OCI-LY7 (cell line): ENCODE data around the gene ABL1. TPM values are rescaled to one million over a fixed set of nuclear protein-coding genes. Genes with fewer than 3 reads are reported as not detected.

Source experiments
- BruUV-seq: library from RNA; stranded (reverse); fragments of 400-500 nt; replicated peaks from 2 replicates; lab custom pipeline; 2021; lab: Mats Ljungman, UMichigan
- CTCF ChIA-PET: fragments of 300-600 bp; sonication (Branson Sonifier 250); formaldehyde crosslinking; loops from one replicate; lab custom pipeline; 2022; ENCODE audit warnings: antibody characterized with exemption; ENCODE audit not compliant: unreplicated experiment; lab: Charles Lee
- POLR2A ChIA-PET: fragments of 300-600 bp; sonication (Branson Sonifier 250); formaldehyde crosslinking; loops from one replicate; lab custom pipeline; 2022; ENCODE audit warnings: antibody characterized with exemption; lab: Charles Lee
- DNase-seq: peaks from one replicate; pipeline ENCODE4 v3.0.0-alpha.2; 2015; ENCODE audit warnings: low spot score
- H2AFZ ChIP-seq: fragments of 200-600 bp; sonication (generic), shearing (Covaris generic); 2 replicates; pipeline ENCODE4 v1.6.1; 2014; ENCODE audit warnings: mild to moderate bottlenecking, antibody characterized with exemption, low read length, moderate library complexity
- H3K27ac ChIP-seq: fragments of 200-600 bp; sonication (generic); 2 replicates; pipeline ENCODE4 v1.5.1; 2014; ENCODE audit warnings: mixed run types, low read depth, mild to moderate bottlenecking, moderate library complexity, low read length, inconsistent platforms; ENCODE audit not compliant: poor library complexity, severe bottlenecking
- H3K36me3 ChIP-seq: fragments of 200-600 bp; sonication (generic); 2 replicates; pipeline ENCODE4 v1.6.1; 2014; ENCODE audit warnings: mild to moderate bottlenecking, antibody characterized with exemption, low read length, moderate library complexity, mixed read lengths; ENCODE audit not compliant: insufficient read depth
- H3K4me1 ChIP-seq: fragments of 200-600 bp; sonication (generic); 2 replicates; pipeline ENCODE4 v1.5.1; 2014; ENCODE audit warnings: mild to moderate bottlenecking, low read length; ENCODE audit not compliant: insufficient read depth, poor library complexity, severe bottlenecking
- H3K4me2 ChIP-seq: fragments of 200-600 bp; sonication (generic); 2 replicates; pipeline ENCODE4 v1.6.1; 2014; ENCODE audit warnings: mild to moderate bottlenecking, low read length
- H3K4me3 ChIP-seq: fragments of 200-600 bp; sonication (generic); 2 replicates; pipeline ENCODE4 v1.5.1; 2014; ENCODE audit warnings: mild to moderate bottlenecking, low read depth, low read length; ENCODE audit not compliant: poor library complexity, severe bottlenecking
- H3K79me2 ChIP-seq: fragments of 200-600 bp; sonication (generic); 2 replicates; pipeline ENCODE4 v1.6.1; 2016; ENCODE audit warnings: low read depth, mild to moderate bottlenecking, low read length, moderate library complexity, mixed read lengths; ENCODE audit not compliant: insufficient read depth
- H3K9me2 ChIP-seq: fragments of 200-600 bp; sonication (generic); 2 replicates; pipeline ENCODE4 v1.6.1; 2016; ENCODE audit warnings: mild to moderate bottlenecking, low read length, mixed read lengths; ENCODE audit not compliant: insufficient read depth
- H3K9me3 ChIP-seq: fragments of 200-600 bp; sonication (generic); 2 replicates; pipeline ENCODE4 v1.6.1; 2014; ENCODE audit warnings: mild to moderate bottlenecking, mixed run types, low read length, mixed read lengths
- H4K20me1 ChIP-seq: fragments of 200-600 bp; sonication (generic); 2 replicates; pipeline ENCODE4 v1.6.1; 2014; ENCODE audit warnings: mild to moderate bottlenecking, antibody characterized with exemption, low read length, moderate library complexity, mixed read lengths; ENCODE audit not compliant: insufficient read depth
- CTCF ChIP-seq: fragments of 200-600 bp; sonication (generic); conservative IDR thresholded peaks from 2 replicates; pipeline ENCODE4 v1.5.1; 2014; ENCODE audit warnings: mild to moderate bottlenecking, antibody characterized with exemption, low read length, moderate library complexity, mixed read lengths
- EZH2phosphoT487 ChIP-seq: fragments of 200-600 bp; sonication (generic); IDR thresholded peaks from 2 replicates; pipeline ENCODE4 v1.6.1; 2018; ENCODE audit warnings: low read depth, borderline replicate concordance, mild to moderate bottlenecking, mixed run types, antibody characterized with exemption, low read length, moderate library complexity, mixed read lengths
- intact Hi-C: fragments of 100-400 bp; cut with micrococcal nuclease; formaldehyde crosslinking; loops from one replicate; pipeline ENCODE4 v1.10.0; 2022; ENCODE audit not compliant: unreplicated experiment
- total RNA-seq, 2 experiments: library from RNA; depleted of rRNA in 1 of 2; stranded (reverse); fragments of >200 nt in 1 of 2; shearing (Covaris generic) in 1 of 2; gene quantifications; 2 replicates each; pipeline ENCODE4 v1.2.3, GENCODE V29; 2014 to 2022

ABL1 gene
- total RNA-seq, 2 experiments from 2014 or later: 8.1 to 28.3 TPM

- POLR2A ChIA-PET: no interaction called here
- CTCF ChIA-PET: no interaction called here
Observed at GRCh38 chr9:130929571-130930038, 94.6 kb downstream of the ABL1 start.

GRCh38 chr9:130930132-130930803, 95.2 kb downstream of the ABL1 start:
- ChIA-PET CTCF (no interaction called here), POLR2A (interaction anchor here (0.6 kb wide), 1 partner anchor 44 kb away, joined by 4 read pairs; no protein-coding TSS in a partner anchor)
- BruUV-seq: no TSS peak
- Histone ChIP-seq H3K27ac (no peak overlapping the region), H3K4me1 (peaks cover 4% of the 10 kb centered on the region), H3K79me2 (no peaks in the 10 kb centered on the region), H3K9me2 (no peaks in the 10 kb centered on the region), H2AFZ (no peak overlapping the region), H3K4me3 (no peak overlapping the region), H4K20me1 (no peaks in the 10 kb centered on the region), H3K36me3 (no peaks in the 10 kb centered on the region), H3K9me3 (no peaks in the 10 kb centered on the region), H3K4me2 (no peak overlapping the region)
- intact Hi-C loops: no loop called here
- no peak for DNase-seq
- no peak for TF ChIP-seq EZH2phosphoT487
- TF ChIP-seq CTCF: no peak

More at GRCh38 chr9:130929571-130930038, 94.6 kb downstream of the ABL1 start:
- Histone ChIP-seq H3K9me3 (no peaks in the 10 kb centered on the region), H2AFZ (no peak overlapping the region), H4K20me1 (no peaks in the 10 kb centered on the region), H3K9me2 (no peaks in the 10 kb centered on the region), H3K36me3 (no peaks in the 10 kb centered on the region), H3K4me2 (no peak overlapping the region), H3K27ac (no peak overlapping the region), H3K79me2 (no peaks in the 10 kb centered on the region), H3K4me3 (no peak overlapping the region), H3K4me1 (peaks cover 4% of the 10 kb centered on the region)
- intact Hi-C loops: no loop called here
- BruUV-seq: no TSS peak
- TF ChIP-seq EZH2phosphoT487 (no peak), CTCF (no peak)
- DNase-seq: no peak

GRCh38 chr9:130930804-130931349, 95.8 kb downstream of the ABL1 start:
- CTCF ChIA-PET: no interaction called here
- POLR2A ChIA-PET: interaction anchor here (0.6 kb wide), 1 partner anchor 43 kb away, joined by 4 read pairs; no protein-coding TSS in a partner anchor
- no peaks in the 10 kb centered on the region for H3K9me3 ChIP-seq
- TF ChIP-seq CTCF: no peak
- TF ChIP-seq EZH2phosphoT487: no peak
- no peaks in the 10 kb centered on the region for H3K79me2 ChIP-seq
- no peaks in the 10 kb centered on the region for H4K20me1 ChIP-seq
- peaks cover 4% of the 10 kb centered on the region for H3K4me1 ChIP-seq
- H3K9me2 ChIP-seq: no peaks in the 10 kb centered on the region
- H2AFZ ChIP-seq: 0 out of 2 replicates have a peak overlapping the region, but pooled peaks have one; percentile 1
- H3K4me3 ChIP-seq: no peak overlapping the region
- H3K36me3 ChIP-seq: no peaks in the 10 kb centered on the region
- H3K4me2 ChIP-seq: no peak overlapping the region
- no TSS peak for BruUV-seq
- no peak overlapping the region for H3K27ac ChIP-seq
- DNase-seq: no peak
- intact Hi-C loops: no loop called here
